T-cell (primary cell): Measurements from ENCODE around the gene METTL21C. TPM values are rescaled to one million over a fixed set of nuclear protein-coding genes. Genes with fewer than 3 reads are reported as not detected.

Experiments used
- ATAC-seq, 4 experiments: fragments of 200-7000 bp in 3 of 4; fragments of 150-1000 bp in 1 of 4; cut with Tn5 transposase; replicated peaks in 1 of 4; 1 replicate in 3 of 4; 2 replicates in 1 of 4; pipeline ENCODE4 v1.10.0; 2021; ENCODE audit warnings: moderate library complexity in 3 of 4, mild to moderate bottlenecking in 2 of 4, moderate number of reproducible peaks in 1 of 4
- CTCF ChIA-PET, 2 donors: fragments of 300-600 bp; sonication (Branson Sonifier 250); formaldehyde crosslinking; loops; one replicate each; lab custom pipeline; 2022; ENCODE audit warnings: antibody characterized with exemption in 2 of 2; lab: Charles Lee
- POLR2A ChIA-PET, 2 donors: fragments of 300-600 bp; sonication (Branson Sonifier 250); formaldehyde crosslinking; loops; one replicate each; lab custom pipeline; 2022; ENCODE audit warnings: antibody characterized with exemption in 2 of 2; lab: Charles Lee
- DNase-seq, 35 experiments: peaks; one replicate each; pipeline versions ENCODE4 v3.0.0 to v3.0.0-alpha.2; 2013 to 2023
- H3K27ac ChIP-seq: one replicate; pipeline ENCODE4 v1.5.1; 2013; ENCODE audit warnings: low read length
- H3K27me3 ChIP-seq, 2 experiments: replicated peaks in 1 of 2; 1 replicate in 1 of 2; 2 replicates in 1 of 2; pipeline versions ENCODE4 v1.6.1 to v1.7.0; 2013; ENCODE audit warnings: low read length in 1 of 2, mixed read lengths in 1 of 2; ENCODE audit not compliant: control insufficient read depth in 2 of 2, insufficient read depth in 2 of 2; ENCODE audit errors: extremely low read depth in 1 of 2
- H3K36me3 ChIP-seq, 2 donors: 1 replicate in 1 of 2; 2 replicates in 1 of 2; pipeline versions ENCODE4 v1.6.1 to v1.7.0; 2013; ENCODE audit warnings: low read length in 1 of 2; ENCODE audit not compliant: control insufficient read depth in 2 of 2, insufficient read depth in 1 of 2; ENCODE audit errors: extremely low read depth in 1 of 2
- H3K4me1 ChIP-seq, 2 experiments: 1 replicate in 1 of 2; 2 replicates in 1 of 2; pipeline versions ENCODE4 v1.6.1 to v1.7.0; 2013; ENCODE audit warnings: low read length in 2 of 2, mixed read lengths in 1 of 2; ENCODE audit not compliant: insufficient read depth in 2 of 2, control insufficient read depth in 1 of 2; ENCODE audit errors: extremely low read depth in 1 of 2
- H3K4me3 ChIP-seq, 2 donors: 1 replicate in 1 of 2; 2 replicates in 1 of 2; pipeline versions ENCODE4 v1.5.1 to v1.7.0; 2013; ENCODE audit warnings: mild to moderate bottlenecking in 2 of 2, low read length in 1 of 2, moderate library complexity in 1 of 2; ENCODE audit not compliant: control insufficient read depth in 1 of 2; ENCODE audit errors: extremely low read depth in 1 of 2
- H3K9me3 ChIP-seq: 2 replicates; pipeline ENCODE4 v1.7.0; 2013
- H3K27ac Mint-ChIP-seq, 2 donors: one replicate each; pipeline ENCODE4 v1.8.0; 2020 to 2021; ENCODE audit warnings: mild to moderate bottlenecking in 2 of 2, mixed read lengths in 2 of 2
- H3K27me3 Mint-ChIP-seq, 2 donors: one replicate each; pipeline ENCODE4 v1.8.0; 2021 to 2022; ENCODE audit warnings: mixed read lengths in 2 of 2
- H3K36me3 Mint-ChIP-seq: one replicate; pipeline ENCODE4 v1.8.0; 2021; ENCODE audit warnings: mixed read lengths
- H3K4me1 Mint-ChIP-seq, 3 donors: one replicate each; pipeline ENCODE4 v1.8.0; 2020 to 2022; ENCODE audit warnings: mixed read lengths in 3 of 3, mild to moderate bottlenecking in 1 of 3
- H3K4me3 Mint-ChIP-seq, 3 donors: one replicate each; pipeline ENCODE4 v1.8.0; 2020 to 2022; ENCODE audit warnings: mild to moderate bottlenecking in 3 of 3, mixed read lengths in 3 of 3, moderate library complexity in 3 of 3
- H3K9me3 Mint-ChIP-seq, 3 donors: one replicate each; pipeline ENCODE4 v1.8.0; 2020 to 2022; ENCODE audit warnings: mixed read lengths in 3 of 3
- WGBS: methylation state at CpG from one replicate; pipeline ENCODE4 v1.1.5; 2013; ENCODE audit warnings: missing lambda C conversion rate; ENCODE audit not compliant: insufficient coverage; 5-methylcytosine and 5-hydroxymethylcytosine counted together
- total RNA-seq, 35 experiments: library from RNA in 6 of 35; stranded (reverse) in 6 of 35; fragments of 120-200 nt in 1 of 35; gene quantifications; one replicate each; pipeline versions ENCODE4 v1.2.1 to v1.2.4 and lab custom pipeline; 2013 to 2026

The METTL21C gene
- total RNA-seq, 5 donors from 2014 or later (not counting 1 experiment from before 2014, with no cell fraction given), result not detected

- Mint-ChIP-seq H3K27me3 (peaks cover 7 to 10% of the 10 kb centered on the region in 2 donors), H3K4me1 (no peaks in the 10 kb centered on the region), H3K4me3 (no peak overlapping the region), H3K27ac (no peak overlapping the region), H3K9me3 (peaks cover 4 to 7% (median 6%) of the 10 kb centered on the region in 3 donors), H3K36me3 (no peaks in the 10 kb centered on the region)
- ATAC-seq, result no peak
- no peak for DNase-seq
- Histone ChIP-seq H3K36me3 (no peaks in the 10 kb centered on the region), H3K9me3 (no peaks in the 10 kb centered on the region), H3K4me1 (no peaks in the 10 kb centered on the region), H3K4me3 (no peak overlapping the region), H3K27me3 (peaks cover 0 to 18% of the 10 kb centered on the region in 2 experiments), H3K27ac (no peak overlapping the region)
- WGBS, result no CpG with 5 or more reads among the region's 2 CpGs
- POLR2A ChIA-PET, result interaction anchor here (0.6 kb wide), 2 partner anchors 20 to 70 kb away, joined by 3 read pairs; no protein-coding TSS in a partner anchor
- CTCF ChIA-PET, result no interaction called here
Measured at GRCh38 chr13:102708211-102708610, 13.4 kb upstream of the METTL21C start.

GRCh38 chr13:102707467-102707866 is 12.6 kb upstream of the METTL21C start:
- Histone ChIP-seq H3K4me3 (no peak overlapping the region), H3K4me1 (no peaks in the 10 kb centered on the region), H3K36me3 (no peaks in the 10 kb centered on the region), H3K27ac (no peak overlapping the region), H3K9me3 (no peaks in the 10 kb centered on the region), H3K27me3 (peaks cover 0 to 17% of the 10 kb centered on the region in 2 experiments)
- H3K4me3 Mint-ChIP-seq, result no peak overlapping the region
- ChIA-PET POLR2A (no interaction called here), CTCF (no interaction called here)
- DNase-seq (no peak), ATAC-seq (no peak)
- WGBS, result 100% methylated on average over 1 of the region's 4 CpGs
- H3K36me3 Mint-ChIP-seq, result no peaks in the 10 kb centered on the region
- no peak overlapping the region for H3K27ac Mint-ChIP-seq
- peaks cover 4 to 7% (median 6%) of the 10 kb centered on the region in 3 donors for H3K9me3 Mint-ChIP-seq
- H3K4me1 Mint-ChIP-seq, result no peaks in the 10 kb centered on the region
- peaks cover 6 to 10% of the 10 kb centered on the region in 2 donors for H3K27me3 Mint-ChIP-seq

GRCh38 chr13:102704238-102705058 is 9.6 kb upstream of the METTL21C start:
- H3K27me3 ChIP-seq, result peaks cover 0 to 4% of the 10 kb centered on the region in 2 experiments
- H3K36me3 ChIP-seq, result no peaks in the 10 kb centered on the region
- CTCF ChIA-PET, result interaction anchor here in 1 of 2 donors (1.0 kb wide), 1 partner anchor 9 kb away, joined by 3 read pairs; no protein-coding TSS in a partner anchor
- Mint-ChIP-seq H3K4me3 (no peak overlapping the region), H3K9me3 (peaks cover 4 to 7% (median 6%) of the 10 kb centered on the region in 3 donors), H3K27ac (no peak overlapping the region), H3K4me1 (no peaks in the 10 kb centered on the region), H3K36me3 (no peaks in the 10 kb centered on the region), H3K27me3 (peaks cover 4 to 6% of the 10 kb centered on the region in 2 donors)
- H3K27ac ChIP-seq, result no peak overlapping the region
- no peaks in the 10 kb centered on the region for H3K9me3 ChIP-seq
- no peak overlapping the region for H3K4me3 ChIP-seq
- H3K4me1 ChIP-seq, result no peaks in the 10 kb centered on the region
- POLR2A ChIA-PET, result no interaction called here
- no peak for DNase-seq
- ATAC-seq, result no peak
- WGBS, result 74% methylated on average over 3 of the region's 6 CpGs

DNA sequence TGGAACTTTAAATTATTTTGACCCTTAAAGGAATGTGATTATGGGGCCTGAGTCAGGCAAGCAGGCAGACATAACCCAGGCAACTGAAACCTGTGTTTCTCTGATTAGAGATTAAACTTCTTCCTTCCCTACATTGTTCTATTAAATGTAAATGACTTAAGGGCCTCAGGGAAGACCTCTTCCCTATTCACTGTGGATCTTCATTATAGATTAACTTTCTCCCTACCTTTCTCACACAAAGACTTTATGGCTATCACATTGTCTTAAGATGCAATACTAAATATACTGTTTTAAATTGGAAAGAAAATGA is 8.8 kb upstream of the METTL21C start:
- DNase-seq, result no peak
- Mint-ChIP-seq H3K9me3 (peaks cover 2 to 6% (median 4%) of the 10 kb centered on the region in 3 donors), H3K4me3 (no peak overlapping the region), H3K27me3 (peaks cover 6 to 10% of the 10 kb centered on the region in 2 donors), H3K36me3 (no peaks in the 10 kb centered on the region), H3K27ac (no peak overlapping the region), H3K4me1 (no peaks in the 10 kb centered on the region)
- ChIA-PET POLR2A (no interaction called here), CTCF (no interaction called here)
- Histone ChIP-seq H3K27me3 (no peaks in the 10 kb centered on the region), H3K27ac (no peak overlapping the region), H3K4me1 (no peaks in the 10 kb centered on the region), H3K9me3 (no peaks in the 10 kb centered on the region), H3K36me3 (no peaks in the 10 kb centered on the region), H3K4me3 (no peak overlapping the region)
- no peak for ATAC-seq

DNA sequence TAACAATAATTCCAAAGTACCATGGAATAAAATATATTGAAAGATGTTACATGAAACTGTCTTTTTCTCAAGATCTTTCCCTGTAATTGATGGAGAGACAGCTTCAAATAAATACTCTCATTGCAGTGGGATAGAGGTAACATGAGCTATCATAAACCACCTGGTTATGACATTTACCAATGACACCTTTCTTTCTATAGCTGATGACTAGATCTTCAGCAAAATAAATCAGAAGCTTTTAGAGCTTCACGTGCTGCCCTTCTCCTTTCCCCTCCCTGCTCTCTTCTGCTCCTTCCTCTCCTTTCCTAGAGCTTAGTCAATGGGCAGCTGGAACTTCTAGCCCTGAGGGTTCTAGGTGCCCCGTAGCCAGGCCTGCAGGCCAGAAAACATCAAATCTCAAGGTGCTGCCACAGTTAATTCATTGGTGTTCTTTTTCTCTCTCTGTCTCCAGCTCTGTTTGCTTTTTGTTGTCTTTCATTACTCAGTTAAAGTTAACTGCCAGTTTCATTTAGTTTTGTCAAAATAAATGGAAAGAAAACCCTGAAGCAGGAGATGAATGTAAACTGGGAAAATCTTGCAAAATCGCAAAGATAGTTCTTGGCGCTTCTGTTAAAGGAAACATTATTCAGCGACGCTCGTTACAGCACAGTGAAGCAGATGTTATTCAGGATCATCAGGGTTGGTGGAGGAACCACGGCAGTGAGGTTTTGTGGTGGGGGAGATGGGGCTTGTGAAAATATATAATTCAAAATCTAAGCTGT is 8.3 kb upstream of the METTL21C start:
- H3K9me3 Mint-ChIP-seq, result peaks cover 6 to 11% (median 9%) of the 10 kb centered on the region in 3 donors
- no peaks in the 10 kb centered on the region for H3K36me3 ChIP-seq
- no peak for ATAC-seq
- POLR2A ChIA-PET, result no interaction called here
- CTCF ChIA-PET, result no interaction called here
- no peaks in the 10 kb centered on the region for H3K36me3 Mint-ChIP-seq
- H3K27ac ChIP-seq, result no peak overlapping the region
- H3K4me3 ChIP-seq, result no peak overlapping the region
- H3K4me3 Mint-ChIP-seq, result no peak overlapping the region
- H3K4me1 Mint-ChIP-seq, result no peaks in the 10 kb centered on the region
- H3K27me3 ChIP-seq, result no peaks in the 10 kb centered on the region
- no peaks in the 10 kb centered on the region for H3K9me3 ChIP-seq
- DNase-seq, result no peak
- H3K4me1 ChIP-seq, result no peaks in the 10 kb centered on the region
- peaks cover 6 to 14% of the 10 kb centered on the region in 2 donors for H3K27me3 Mint-ChIP-seq
- 71% methylated on average over 7 of the region's 8 CpGs for WGBS
- no peak overlapping the region for H3K27ac Mint-ChIP-seq

GRCh38 chr13:102701331-102701730 is 6.5 kb upstream of the METTL21C start:
- WGBS, result no CpG with 5 or more reads among the region's 5 CpGs
- Mint-ChIP-seq H3K4me1 (no peaks in the 10 kb centered on the region), H3K27me3 (peaks cover 8 to 18% of the 10 kb centered on the region in 2 donors), H3K36me3 (no peaks in the 10 kb centered on the region), H3K9me3 (peaks cover 6 to 11% (median 9%) of the 10 kb centered on the region in 3 donors), H3K27ac (no peak overlapping the region), H3K4me3 (no peak overlapping the region)
- POLR2A ChIA-PET, result no interaction called here
- ATAC-seq (no peak), DNase-seq (no peak)
- CTCF ChIA-PET, result no interaction called here
- H3K36me3 ChIP-seq, result no peaks in the 10 kb centered on the region
- H3K9me3 ChIP-seq, result no peaks in the 10 kb centered on the region
- H3K27me3 ChIP-seq, result peaks cover 0 to 11% of the 10 kb centered on the region in 2 experiments
- no peak overlapping the region for H3K4me3 ChIP-seq
- no peak overlapping the region for H3K27ac ChIP-seq
- no peaks in the 10 kb centered on the region for H3K4me1 ChIP-seq
